B cell (primary cell): ENCODE data around the gene RNASEH2C.

Experiments
- CTCF ChIP-seq: fragments of 200-600 bp; IDR thresholded peaks from one replicate; pipeline ENCODE4 v1.8.0; 2022; ENCODE audit warnings: antibody characterized with exemption, mild to moderate bottlenecking
- EZH2 ChIP-seq: IDR thresholded peaks from 2 replicates; pipeline ENCODE4 v1.6.1; 2012; ENCODE audit warnings: borderline replicate concordance, low read depth, mild to moderate bottlenecking, moderate library complexity, low read length; ENCODE audit not compliant: insufficient read depth, poor library complexity, severe bottlenecking

DNA sequence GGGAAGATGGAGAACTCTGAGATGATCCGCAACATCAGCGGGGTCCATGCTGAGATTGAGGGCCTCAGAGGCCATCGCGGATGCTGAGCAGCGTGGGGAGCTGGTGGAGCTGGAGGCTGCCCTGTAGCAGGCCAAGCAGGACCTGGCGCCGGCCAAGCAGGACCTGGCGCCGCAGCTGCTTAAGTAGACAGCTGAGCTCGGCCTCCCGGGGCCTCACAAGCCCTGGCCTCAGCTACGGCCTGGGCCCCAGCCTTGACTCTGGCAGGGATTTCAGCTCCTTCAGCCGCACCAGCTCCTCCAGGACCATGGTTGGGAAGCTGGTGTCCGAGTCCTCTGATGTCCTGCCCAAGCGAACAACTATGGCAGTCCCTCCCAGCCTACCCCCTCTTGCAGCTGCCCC is 7.3 kb upstream of the RNASEH2C start:
- TF ChIP-seq CTCF: no peak
- TF ChIP-seq EZH2: no peak
